BE2C (cell line): ENCODE results near the gene PDE4C.

Source experiments
- DNase-seq: peaks from one replicate; pipeline ENCODE4 v3.0.0-alpha.2; 2020
- H3K27me3 ChIP-seq: fragments of 250-450 bp; sonication (Bioruptor Pico); 2 replicates; pipeline ENCODE4 v1.5.1; 2020; ENCODE audit warnings: mild to moderate bottlenecking
- H3K36me3 ChIP-seq: fragments of 250-450 bp; sonication (Bioruptor Pico); 2 replicates; pipeline ENCODE4 v1.5.1; 2020; ENCODE audit warnings: mild to moderate bottlenecking
- H3K4me1 ChIP-seq: fragments of 250-450 bp; sonication (Bioruptor Pico); 2 replicates; pipeline ENCODE4 v1.5.1; 2020
- H3K4me3 ChIP-seq: 2 replicates; pipeline ENCODE4 v1.5.1; 2011; ENCODE audit warnings: low read depth, low read length
- H3K9me3 ChIP-seq: fragments of 250-450 bp; sonication (Bioruptor Pico); 2 replicates; pipeline ENCODE4 v1.5.1; 2020
- CTCF ChIP-seq: IDR thresholded peaks from 2 replicates; pipeline ENCODE4 v1.5.1; 2012; ENCODE audit warnings: mild to moderate bottlenecking, low read depth, low read length

The PDE4C gene

GRCh38 chr19:18270326-18270725, 44.1 kb upstream of the PDE4C start:
- Histone ChIP-seq H3K27me3 (no peaks in the 10 kb centered on the region), H3K4me1 (no peaks in the 10 kb centered on the region), H3K9me3 (no peaks in the 10 kb centered on the region), H3K36me3 (peaks cover 19% of the 10 kb centered on the region), H3K4me3 (no peak overlapping the region)
- no peak for TF ChIP-seq CTCF
- no peak for DNase-seq

DNA sequence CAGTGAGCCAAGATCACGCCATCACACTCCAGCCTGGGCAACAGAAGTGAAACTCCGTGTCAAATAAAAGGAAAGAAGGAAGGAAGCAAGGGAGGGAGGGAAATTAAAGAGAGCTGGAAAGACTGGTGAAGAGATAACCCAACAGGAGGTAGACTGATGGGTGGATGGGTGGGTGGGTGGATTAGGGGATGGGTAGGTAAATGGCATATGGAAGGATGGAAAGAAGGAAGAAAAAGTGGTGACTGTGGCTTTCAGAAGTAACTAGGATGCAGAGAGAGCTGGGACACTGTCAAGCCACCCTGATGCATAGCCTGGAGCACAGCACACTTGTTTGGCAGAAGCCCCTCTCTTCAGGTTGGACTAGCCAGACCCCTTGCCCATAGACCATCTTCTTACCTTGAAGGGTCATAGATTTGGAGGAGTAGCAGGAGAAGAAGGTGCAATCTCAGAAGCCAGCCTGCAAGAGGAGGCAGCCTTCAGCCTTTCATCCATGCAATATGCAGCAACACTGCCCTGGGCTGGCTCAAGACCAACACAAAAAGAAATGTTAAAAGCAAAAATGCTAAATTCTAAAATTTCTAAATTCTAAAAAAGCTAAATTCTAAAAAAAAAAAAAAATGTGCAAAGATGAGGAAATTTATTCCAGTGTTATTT, 43.0 kb upstream of the PDE4C start:
- H3K9me3 ChIP-seq, result no peaks in the 10 kb centered on the region
- H3K27me3 ChIP-seq, result no peaks in the 10 kb centered on the region
- H3K36me3 ChIP-seq, result peaks cover 12% of the 10 kb centered on the region
- no peak for TF ChIP-seq CTCF
- H3K4me1 ChIP-seq, result no peaks in the 10 kb centered on the region
- no peak for DNase-seq
- H3K4me3 ChIP-seq, result no peak overlapping the region

GRCh38 chr19:18266771-18267686, 40.8 kb upstream of the PDE4C start:
- Histone ChIP-seq H3K4me3 (no peak overlapping the region), H3K4me1 (no peaks in the 10 kb centered on the region), H3K36me3 (peaks cover 3% of the 10 kb centered on the region; the same call in 1 of the 2 replicates), H3K27me3 (no peaks in the 10 kb centered on the region), H3K9me3 (no peaks in the 10 kb centered on the region)
- TF ChIP-seq CTCF, result no peak
- no peak for DNase-seq

DNA sequence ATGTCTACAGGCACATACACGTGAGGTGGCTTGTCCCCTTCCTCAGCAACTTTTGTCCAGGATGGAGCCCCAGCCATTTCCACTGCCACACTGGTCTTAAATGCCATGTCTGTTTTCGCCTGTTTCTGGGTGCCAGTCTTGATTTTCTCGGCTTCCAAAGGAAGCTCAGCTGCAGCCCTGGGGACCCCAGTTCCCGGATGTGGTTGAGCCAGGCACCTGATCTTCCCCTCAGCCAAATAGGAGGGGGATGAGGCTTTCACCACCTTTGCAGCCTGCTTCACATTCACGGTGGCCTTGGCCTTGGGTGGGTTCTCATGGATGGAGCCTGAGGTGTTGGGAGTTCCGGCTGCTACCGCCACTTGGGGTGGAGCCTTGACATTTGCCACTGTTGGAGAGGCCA, 39.3 kb upstream of the PDE4C start:
- no peak overlapping the region for H3K4me3 ChIP-seq
- no peaks in the 10 kb centered on the region for H3K27me3 ChIP-seq
- H3K9me3 ChIP-seq, result no peaks in the 10 kb centered on the region
- TF ChIP-seq CTCF, result no peak
- DNase-seq, result no peak
- H3K36me3 ChIP-seq, result peaks cover 3% of the 10 kb centered on the region; the same call in 1 of the 2 replicates
- no peaks in the 10 kb centered on the region for H3K4me1 ChIP-seq

DNA sequence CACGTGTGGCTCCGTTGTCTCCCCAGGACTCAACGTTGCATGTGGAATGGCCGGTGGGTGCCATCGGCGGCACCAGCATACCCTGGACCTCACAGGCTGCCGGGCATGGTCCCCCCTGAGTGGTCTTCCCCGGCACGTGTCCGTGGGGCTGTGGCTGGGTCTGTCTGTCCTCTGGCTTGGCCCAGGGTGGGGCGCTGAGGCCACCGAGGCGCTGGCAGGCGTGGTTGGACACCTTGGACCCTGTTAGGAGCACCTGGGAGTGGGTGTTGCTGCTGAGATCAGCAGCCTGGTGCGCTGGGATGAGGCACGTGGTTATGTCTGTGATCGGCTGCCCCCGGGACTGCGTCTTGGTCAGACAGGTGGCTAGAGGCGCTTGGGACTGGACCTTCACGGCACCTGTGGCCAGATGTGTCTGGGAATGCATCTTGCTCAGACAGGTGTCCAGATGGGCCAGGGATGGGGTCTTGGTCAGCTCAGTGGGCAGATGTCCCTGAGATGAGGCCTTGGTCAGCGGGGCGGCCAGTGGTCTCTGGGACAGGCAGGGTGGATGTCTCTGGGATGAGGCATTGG, 38.8 kb upstream of the PDE4C start:
- no peak for TF ChIP-seq CTCF
- H3K4me3 ChIP-seq, result no peak overlapping the region
- no peak for DNase-seq
- H3K36me3 ChIP-seq, result peaks cover 3% of the 10 kb centered on the region; the same call in 1 of the 2 replicates
- H3K4me1 ChIP-seq, result no peaks in the 10 kb centered on the region
- no peaks in the 10 kb centered on the region for H3K27me3 ChIP-seq
- H3K9me3 ChIP-seq, result no peaks in the 10 kb centered on the region
